Measurements from ENCODE around the gene WDFY4.

WDFY4 gene

GRCh38 chr10:48788554-48788953 is 103.9 kb downstream of the WDFY4 start:
- no peak for DNase-seq (ENCODE audit: low spot score)
- Histone ChIP-seq H3K4me1 (ENCODE audit: insufficient read depth, poor library complexity, severe bottlenecking) (peaks cover 14% of the 10 kb centered on the region), H3K27ac (ENCODE audit: poor library complexity, severe bottlenecking) (no peak overlapping the region), H3K36me3 (ENCODE audit: low read depth) (no peaks in the 10 kb centered on the region), H3K4me3 (ENCODE audit: severe bottlenecking) (no peak overlapping the region), H3K9me3 (ENCODE audit: severe bottlenecking) (no peaks in the 10 kb centered on the region), H3K27me3 (ENCODE audit: insufficient read depth, poor library complexity, severe bottlenecking) (no peaks in the 10 kb centered on the region)
- ATAC-seq (ENCODE audit: low read depth) = no peak
- no peak for TF ChIP-seq CTCF (IDR thresholded peaks at IDR 0.05; ENCODE audit: poor library complexity, severe bottlenecking)

- H3K4me1 ChIP-seq (ENCODE audit: insufficient read depth, poor library complexity, severe bottlenecking) = peaks cover 21% of the 10 kb centered on the region
- H3K27ac ChIP-seq (ENCODE audit: poor library complexity, severe bottlenecking) = no peak overlapping the region
- no peak for TF ChIP-seq CTCF (IDR thresholded peaks at IDR 0.05; ENCODE audit: poor library complexity, severe bottlenecking)
- no peaks in the 10 kb centered on the region for H3K36me3 ChIP-seq (ENCODE audit: low read depth)
- H3K9me3 ChIP-seq (ENCODE audit: severe bottlenecking) = no peaks in the 10 kb centered on the region
- H3K27me3 ChIP-seq (ENCODE audit: insufficient read depth, poor library complexity, severe bottlenecking) = no peaks in the 10 kb centered on the region
- no peak for ATAC-seq (ENCODE audit: low read depth)
- DNase-seq (ENCODE audit: low spot score) = no peak
- no peak overlapping the region for H3K4me3 ChIP-seq (ENCODE audit: severe bottlenecking)
These were observed 105.1 kb downstream of the WDFY4 start for GRCh38 chr10:48789486-48790456.

GRCh38 chr10:48790457-48791044 is 105.9 kb downstream of the WDFY4 start:
- DNase-seq (ENCODE audit: low spot score) (no peak), ATAC-seq (ENCODE audit: low read depth) (no peak)
- Histone ChIP-seq H3K27me3 (ENCODE audit: insufficient read depth, poor library complexity, severe bottlenecking) (no peaks in the 10 kb centered on the region), H3K4me1 (ENCODE audit: insufficient read depth, poor library complexity, severe bottlenecking) (peaks cover 21% of the 10 kb centered on the region), H3K4me3 (ENCODE audit: severe bottlenecking) (no peak overlapping the region), H3K27ac (ENCODE audit: poor library complexity, severe bottlenecking) (no peak overlapping the region), H3K9me3 (ENCODE audit: severe bottlenecking) (no peaks in the 10 kb centered on the region), H3K36me3 (ENCODE audit: low read depth) (no peaks in the 10 kb centered on the region)
- TF ChIP-seq CTCF (IDR thresholded peaks at IDR 0.05; ENCODE audit: poor library complexity, severe bottlenecking) = no peak

GRCh38 chr10:48791267-48791928 is 106.7 kb downstream of the WDFY4 start:
- H3K9me3 ChIP-seq (ENCODE audit: severe bottlenecking) = no peaks in the 10 kb centered on the region
- peaks cover 21% of the 10 kb centered on the region for H3K4me1 ChIP-seq (ENCODE audit: insufficient read depth, poor library complexity, severe bottlenecking)
- H3K4me3 ChIP-seq (ENCODE audit: severe bottlenecking) = no peak overlapping the region
- no peaks in the 10 kb centered on the region for H3K27me3 ChIP-seq (ENCODE audit: insufficient read depth, poor library complexity, severe bottlenecking)
- H3K36me3 ChIP-seq (ENCODE audit: low read depth) = no peaks in the 10 kb centered on the region
- peak overlapping the region; percentile 20 for H3K27ac ChIP-seq (ENCODE audit: poor library complexity, severe bottlenecking)
- TF ChIP-seq CTCF (IDR thresholded peaks at IDR 0.05; ENCODE audit: poor library complexity, severe bottlenecking) = no peak
- ATAC-seq (ENCODE audit: low read depth) (no peak; the same call in 2 of the 3 replicates), DNase-seq (ENCODE audit: low spot score) (no peak)
